Measurements from ENCODE around the gene PARP6. TPM values are rescaled to one million over a fixed set of nuclear protein-coding genes. Genes with fewer than 3 reads are reported as not detected.

The PARP6 gene
- total RNA-seq, 1 experiment from 2014 or later, result 41.9 TPM

DNA sequence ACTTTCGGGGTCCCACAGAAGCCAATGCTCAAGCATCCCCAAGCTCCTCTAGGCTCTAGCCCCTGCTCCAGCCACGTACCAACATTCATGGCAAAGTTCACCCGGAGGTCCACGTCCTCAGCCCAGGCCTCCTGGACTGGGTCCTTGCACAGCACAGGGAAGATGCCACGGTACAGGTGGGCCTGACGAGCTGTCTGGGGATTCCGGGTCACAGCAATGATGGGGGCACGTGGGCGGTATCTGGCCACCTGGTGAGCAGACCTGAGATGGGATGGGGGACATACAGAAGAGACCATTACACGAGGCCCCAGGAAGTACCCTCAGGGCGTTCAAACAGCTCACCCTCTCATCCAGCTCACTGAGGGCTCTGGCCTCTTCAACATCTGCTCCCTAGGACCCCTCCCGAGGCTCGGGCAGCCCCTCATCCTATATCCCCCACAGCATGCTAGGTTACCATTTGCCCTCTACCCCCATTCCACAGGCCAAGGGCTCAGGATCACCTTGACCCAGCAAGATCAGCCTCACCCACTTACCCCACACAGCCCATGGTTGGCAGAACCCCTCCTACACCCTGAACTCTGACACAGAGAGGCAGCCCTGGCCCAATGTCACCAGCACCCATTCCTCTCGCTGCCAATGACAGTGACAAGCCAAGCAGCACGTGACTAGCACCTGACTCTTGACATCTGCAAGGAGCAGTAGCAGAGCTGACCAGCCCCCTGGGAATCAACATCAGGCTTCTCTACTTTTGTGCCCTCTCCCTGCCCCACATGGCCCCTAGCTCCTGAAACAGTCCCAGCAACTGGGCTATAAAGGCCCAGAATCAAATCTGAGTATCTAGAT lies 71.7 kb downstream of the PARP6 start:
- ChIA-PET CTCF (interaction anchor here (0.5 to 1.9 kb wide), 10 partner anchors 10 to 112 kb away, joined by 3 to 9 read pairs (median 4); no protein-coding TSS in a partner anchor), POLR2A (interaction anchor here (1.5 kb wide), 1 partner anchor 26 kb away, joined by 4 read pairs; no protein-coding TSS in a partner anchor)
- peaks cover 71% of the 10 kb centered on the region for H3K36me3 Mint-ChIP-seq
- ATAC-seq, result no peak
- DNase-seq (ENCODE audit: low spot score), result no peak
- H3K4me3 Mint-ChIP-seq, result no peak overlapping the region
- TF ChIP-seq ELF4 (CRISPR knock-in tag; IDR thresholded peaks at IDR 0.05; ENCODE audit: low read depth), result no peak
- TF ChIP-seq, protein P1, sequence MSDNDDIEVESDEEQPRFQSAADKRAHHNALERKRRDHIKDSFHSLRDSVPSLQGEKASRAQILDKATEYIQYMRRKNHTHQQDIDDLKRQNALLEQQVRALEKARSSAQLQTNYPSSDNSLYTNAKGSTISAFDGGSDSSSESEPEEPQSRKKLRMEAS (CRISPR knock-in tag; IDR thresholded peaks at IDR 0.05), result no peak
- no peak for TF ChIP-seq NFATC4 (CRISPR knock-in tag; IDR thresholded peaks at IDR 0.05)
- no peak for TF ChIP-seq ZNF396 (CRISPR knock-in tag; IDR thresholded peaks at IDR 0.05; ENCODE audit: borderline replicate concordance)
- TF ChIP-seq FOXJ3 (CRISPR knock-in tag; IDR thresholded peaks at IDR 0.05; ENCODE audit: borderline replicate concordance), result no peak
- no peak for TF ChIP-seq KAT7 (CRISPR knock-in tag; IDR thresholded peaks at IDR 0.05; ENCODE audit: borderline replicate concordance)
- TF ChIP-seq ZNF416 (CRISPR knock-in tag; IDR thresholded peaks at IDR 0.05), result no peak
- no peak for TF ChIP-seq GABPB1 (CRISPR knock-in tag; IDR thresholded peaks at IDR 0.05)
- peaks cover 21% of the 10 kb centered on the region for H3K27me3 Mint-ChIP-seq (ENCODE audit: low read depth)
- H3K4me1 Mint-ChIP-seq, result peaks cover 18% of the 10 kb centered on the region
- no peak overlapping the region; the same call in 1 of the 2 replicates for H3K27ac Mint-ChIP-seq
- no peaks in the 10 kb centered on the region for H3K9me3 Mint-ChIP-seq

DNA sequence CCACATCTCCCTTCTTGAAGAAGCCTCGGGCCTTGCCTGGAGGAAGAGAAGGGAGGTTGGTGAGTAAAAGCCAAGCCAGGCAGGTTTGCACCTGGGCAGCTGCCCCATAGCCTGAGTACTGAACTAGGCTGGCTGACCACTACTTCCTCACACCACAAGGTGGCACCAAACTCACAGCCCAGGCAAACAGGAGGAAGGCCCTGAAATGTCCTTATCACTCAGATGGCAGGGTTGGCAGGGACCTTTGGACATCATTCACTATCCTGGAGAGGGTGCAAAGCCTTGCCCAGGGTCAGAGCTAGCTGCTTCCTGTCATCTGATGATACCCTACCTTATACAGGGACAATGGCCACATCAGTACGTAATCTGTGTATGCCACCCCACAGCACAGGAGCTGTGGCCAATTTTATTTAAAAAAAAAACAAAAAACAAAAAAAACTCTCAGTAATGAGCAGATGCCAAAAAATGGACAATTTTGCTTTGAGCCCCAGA lies 72.6 kb downstream of the PARP6 start:
- H3K36me3 Mint-ChIP-seq, result peaks cover 62% of the 10 kb centered on the region
- POLR2A ChIA-PET, result interaction anchor here (0.7 to 1.5 kb wide), 2 partner anchors 27 to 30 kb away, joined by 3 to 4 read pairs; no protein-coding TSS in a partner anchor

DNA sequence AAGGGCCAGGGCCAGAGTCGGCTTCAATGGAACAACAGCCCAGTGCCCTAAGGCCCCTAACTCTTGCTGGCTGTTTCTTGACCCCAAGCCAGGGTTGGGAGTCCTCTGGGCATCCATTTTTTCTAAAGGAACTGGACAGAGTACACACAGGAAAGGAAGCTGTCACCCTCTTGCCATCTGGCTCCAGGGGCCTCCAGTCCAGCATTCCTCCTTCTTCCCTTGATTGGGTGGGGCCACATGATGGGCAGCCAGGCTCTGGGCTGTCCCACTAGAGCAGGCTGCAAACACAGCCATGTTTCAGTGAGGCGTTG lies 73.2 kb downstream of the PARP6 start:
- DNase-seq (ENCODE audit: low spot score), result no peak
- peaks cover 56% of the 10 kb centered on the region for H3K36me3 Mint-ChIP-seq
- POLR2A ChIA-PET, result interaction anchor here (1.5 kb wide), 1 partner anchor 28 kb away, joined by 4 read pairs; no protein-coding TSS in a partner anchor
- peaks cover 31% of the 10 kb centered on the region for H3K27me3 Mint-ChIP-seq (ENCODE audit: low read depth)
- no peaks in the 10 kb centered on the region for H3K9me3 Mint-ChIP-seq
- CTCF ChIA-PET, result interaction anchor here (0.8 to 2.7 kb wide), 12 partner anchors 15 to 114 kb away, joined by 3 to 9 read pairs (median 5); no protein-coding TSS in a partner anchor
- ATAC-seq, result no peak
- TF ChIP-seq ZNF671 (CRISPR knock-in tag; IDR thresholded peaks at IDR 0.05) (no peak), NFE2L1 (CRISPR knock-in tag; IDR thresholded peaks at IDR 0.05) (no peak), JUN (CRISPR knock-in tag; IDR thresholded peaks at IDR 0.05) (no peak), PRRX2 (CRISPR knock-in tag; IDR thresholded peaks at IDR 0.05) (no peak), ZNF232 (CRISPR knock-in tag; IDR thresholded peaks at IDR 0.05) (no peak)
- TF ChIP-seq, protein P2, sequence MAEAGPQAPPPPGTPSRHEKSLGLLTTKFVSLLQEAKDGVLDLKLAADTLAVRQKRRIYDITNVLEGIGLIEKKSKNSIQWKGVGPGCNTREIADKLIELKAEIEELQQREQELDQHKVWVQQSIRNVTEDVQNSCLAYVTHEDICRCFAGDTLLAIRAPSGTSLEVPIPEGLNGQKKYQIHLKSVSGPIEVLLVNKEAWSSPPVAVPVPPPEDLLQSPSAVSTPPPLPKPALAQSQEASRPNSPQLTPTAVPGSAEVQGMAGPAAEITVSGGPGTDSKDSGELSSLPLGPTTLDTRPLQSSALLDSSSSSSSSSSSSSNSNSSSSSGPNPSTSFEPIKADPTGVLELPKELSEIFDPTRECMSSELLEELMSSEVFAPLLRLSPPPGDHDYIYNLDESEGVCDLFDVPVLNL (CRISPR knock-in tag; IDR thresholded peaks at IDR 0.05; ENCODE audit: borderline replicate concordance, low read depth), result no peak
- H3K4me3 Mint-ChIP-seq, result no peak overlapping the region
- H3K4me1 Mint-ChIP-seq, result peaks cover 29% of the 10 kb centered on the region
- no peak overlapping the region for H3K27ac Mint-ChIP-seq

More for the DNA sequence above, 72.6 kb downstream of the PARP6 start:
- Mint-ChIP-seq H3K4me1 (peaks cover 26% of the 10 kb centered on the region), H3K9me3 (no peaks in the 10 kb centered on the region), H3K27ac (no peak overlapping the region), H3K27me3 (ENCODE audit: low read depth) (peaks cover 29% of the 10 kb centered on the region), H3K4me3 (no peak overlapping the region)
- peak; percentile 76 for DNase-seq (ENCODE audit: low spot score)
- ATAC-seq, result peak; percentile 29
- TF ChIP-seq ZNF121 (CRISPR knock-in tag; IDR thresholded peaks at IDR 0.05) (peak; percentile 97), NR3C1 (CRISPR knock-in tag; conservative IDR thresholded peaks at IDR 0.05; ENCODE audit: low read depth) (no peak), ZNF396 (CRISPR knock-in tag; IDR thresholded peaks at IDR 0.05; ENCODE audit: borderline replicate concordance) (no peak)
- TF ChIP-seq, protein P3, sequence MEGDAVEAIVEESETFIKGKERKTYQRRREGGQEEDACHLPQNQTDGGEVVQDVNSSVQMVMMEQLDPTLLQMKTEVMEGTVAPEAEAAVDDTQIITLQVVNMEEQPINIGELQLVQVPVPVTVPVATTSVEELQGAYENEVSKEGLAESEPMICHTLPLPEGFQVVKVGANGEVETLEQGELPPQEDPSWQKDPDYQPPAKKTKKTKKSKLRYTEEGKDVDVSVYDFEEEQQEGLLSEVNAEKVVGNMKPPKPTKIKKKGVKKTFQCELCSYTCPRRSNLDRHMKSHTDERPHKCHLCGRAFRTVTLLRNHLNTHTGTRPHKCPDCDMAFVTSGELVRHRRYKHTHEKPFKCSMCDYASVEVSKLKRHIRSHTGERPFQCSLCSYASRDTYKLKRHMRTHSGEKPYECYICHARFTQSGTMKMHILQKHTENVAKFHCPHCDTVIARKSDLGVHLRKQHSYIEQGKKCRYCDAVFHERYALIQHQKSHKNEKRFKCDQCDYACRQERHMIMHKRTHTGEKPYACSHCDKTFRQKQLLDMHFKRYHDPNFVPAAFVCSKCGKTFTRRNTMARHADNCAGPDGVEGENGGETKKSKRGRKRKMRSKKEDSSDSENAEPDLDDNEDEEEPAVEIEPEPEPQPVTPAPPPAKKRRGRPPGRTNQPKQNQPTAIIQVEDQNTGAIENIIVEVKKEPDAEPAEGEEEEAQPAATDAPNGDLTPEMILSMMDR (IDR thresholded peaks at IDR 0.05), result peak; percentile 68
- TF ChIP-seq, protein P1 (CRISPR knock-in tag; IDR thresholded peaks at IDR 0.05), result no peak
- CTCF ChIA-PET, result interaction anchor here (0.6 to 2.7 kb wide), 13 partner anchors 11 to 113 kb away, joined by 3 to 9 read pairs (median 5); no protein-coding TSS in a partner anchor
